Caki2 (cell line): ENCODE data around the gene MTRR. TPM values are rescaled to one million over a fixed set of nuclear protein-coding genes. Genes with fewer than 3 reads are reported as not detected.

Source experiments
- DNase-seq: peaks from one replicate; pipeline ENCODE4 v3.0.0-alpha.2; 2015; ENCODE audit warnings: low read depth
- in situ Hi-C: cut with HindIII; loops from 2 replicates; pipeline ENCODE4 v1.10.0; 2016; ENCODE audit warnings: low sequenced_read_pairs, low pct_unique_long_range_greater_than_20kb, mixed read lengths
- total RNA-seq: library from RNA; depleted of rRNA; stranded (reverse); fragments of >200 nt; shearing (Covaris generic); gene quantifications from 2 replicates; pipeline ENCODE4 v1.2.3, GENCODE V29; 2014; ENCODE audit warnings: low replicate concordance; rRNA removed

Gene MTRR
- 22.8 and 32.3 TPM in 2 replicates for total RNA-seq

DNA sequence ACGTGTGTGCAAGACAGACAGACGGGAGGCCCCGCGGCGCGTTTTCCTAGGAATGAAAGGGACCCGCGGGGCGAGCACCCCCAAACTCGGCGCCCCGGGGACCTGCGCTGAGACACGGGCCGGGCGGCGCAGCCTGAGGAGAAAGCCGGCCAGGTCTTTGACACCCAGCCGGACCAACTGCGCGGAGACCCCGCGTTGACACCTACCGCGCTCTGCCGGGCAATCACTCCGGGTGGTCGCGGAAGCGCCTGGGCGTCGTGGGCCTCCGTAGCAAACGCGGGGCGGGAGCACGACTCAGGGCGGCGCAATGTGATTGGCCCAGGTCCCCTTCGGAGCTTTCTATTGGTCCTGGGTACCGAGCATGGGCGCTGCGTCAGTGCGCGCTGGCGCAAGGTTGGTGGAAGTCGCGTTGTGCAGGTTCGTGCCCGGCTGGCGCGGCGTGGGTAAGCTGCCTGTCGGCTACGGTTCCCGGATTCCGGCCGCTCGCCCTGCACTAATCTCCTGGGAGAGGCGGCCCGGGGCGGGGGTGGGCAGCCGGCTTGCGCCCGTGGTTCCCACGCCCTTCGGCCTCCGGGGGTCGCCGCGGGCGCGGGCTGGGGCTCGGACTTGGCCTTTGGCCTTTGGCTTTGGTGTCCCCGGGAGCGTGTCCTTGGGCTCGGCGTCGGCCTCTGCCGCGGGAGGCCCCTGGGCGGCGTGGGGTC lies at the start of gene MTRR, which contains the start of gene FASTKD3:
Gene MTRR, plus strand, starts transcription at position 376 of the 701 bp plus-strand sequence. CDS start 1,647 bp downstream, outside the sequence.
Gene FASTKD3, minus strand, starts transcription at position 259 of the 701 bp plus-strand sequence. CDS start 948 bp downstream, outside the sequence.
- peak; percentile 78 for DNase-seq
- in situ Hi-C loops = no loop called here

DNA sequence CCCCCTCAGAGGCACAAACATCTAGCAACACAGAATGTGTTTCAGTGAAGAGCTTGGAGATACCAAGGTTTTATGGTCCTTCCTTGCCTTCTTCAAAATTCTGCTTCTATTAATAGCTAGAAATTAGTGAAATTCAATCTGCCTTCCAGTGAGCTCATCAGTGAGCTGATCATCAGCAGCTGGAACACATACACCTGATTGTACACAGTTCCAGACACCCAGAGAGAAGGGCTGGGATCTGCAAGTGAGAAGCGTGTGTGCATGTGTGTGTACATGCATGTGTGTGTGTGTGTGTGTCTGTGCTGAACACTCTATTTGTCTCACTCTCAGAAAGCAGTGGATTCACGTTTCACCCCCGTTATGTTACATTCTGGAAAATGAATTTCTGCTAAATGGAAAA lies 46.5 kb upstream of the MTRR start:
- in situ Hi-C loops = no loop called here
- no peak for DNase-seq

DNA sequence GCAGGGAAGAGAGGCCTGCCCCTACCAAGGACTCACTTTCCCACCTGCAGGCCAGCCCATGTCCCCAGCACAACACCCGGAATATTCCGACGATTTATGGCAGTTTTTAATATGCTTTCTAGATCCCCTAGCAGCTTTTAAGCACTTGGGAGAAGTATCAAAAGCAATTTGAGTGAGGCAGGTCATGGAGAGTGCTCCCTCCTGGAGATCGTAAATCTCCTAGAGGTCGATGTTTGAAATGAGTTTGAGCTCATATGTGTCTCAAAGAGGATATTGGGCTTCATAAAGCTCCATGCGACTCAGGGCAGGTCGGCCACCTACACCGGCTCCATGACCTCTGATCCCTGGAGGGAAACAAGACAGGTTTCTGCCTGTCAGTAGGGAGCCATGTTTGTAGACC lies 45.4 kb upstream of the MTRR start:
- DNase-seq = no peak
- in situ Hi-C loops = no loop called here

DNA sequence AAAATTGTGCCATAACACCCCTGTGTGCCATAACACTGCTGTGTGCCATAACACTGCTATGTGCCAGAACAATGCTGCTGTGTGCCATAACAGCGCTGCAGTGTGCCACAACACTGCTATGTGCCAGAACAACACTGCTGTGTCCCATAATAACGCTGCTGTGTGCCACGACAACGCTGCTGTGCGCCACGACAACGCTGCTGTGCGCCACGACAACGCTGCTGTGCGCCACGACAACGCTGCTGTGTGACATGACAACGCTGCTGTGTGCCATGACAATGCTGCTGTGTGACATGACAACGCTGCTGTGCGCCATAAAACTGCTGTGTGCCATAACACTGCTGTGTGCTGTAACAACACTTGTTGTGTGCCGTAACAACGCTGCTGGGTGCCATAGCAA lies 44.0 kb upstream of the MTRR start:
- in situ Hi-C loops = no loop called here

DNA sequence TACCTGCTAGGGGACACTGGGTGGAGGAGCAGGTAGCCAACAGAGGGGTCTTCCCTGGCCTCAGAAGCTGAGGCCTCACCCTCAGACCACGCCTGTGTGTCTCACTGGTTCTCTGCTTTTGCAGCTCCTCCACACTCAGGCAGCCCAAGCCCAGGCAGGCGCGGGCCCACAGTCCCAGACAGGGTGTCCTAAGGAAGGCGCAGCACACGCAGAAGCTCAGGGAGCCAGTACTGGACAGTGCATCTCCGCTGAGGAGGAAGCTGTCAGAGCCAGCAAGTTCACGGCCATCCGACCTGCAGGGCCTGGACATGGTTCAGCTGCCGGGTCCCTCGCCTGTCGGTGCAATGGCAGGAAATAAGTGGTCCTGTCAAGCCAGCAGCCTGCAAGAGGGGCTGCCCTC lies 43.3 kb upstream of the MTRR start:
- in situ Hi-C loops = no loop called here
- no peak for DNase-seq

More for the DNA sequence above, 44.0 kb upstream of the MTRR start:
- DNase-seq = no peak

DNA sequence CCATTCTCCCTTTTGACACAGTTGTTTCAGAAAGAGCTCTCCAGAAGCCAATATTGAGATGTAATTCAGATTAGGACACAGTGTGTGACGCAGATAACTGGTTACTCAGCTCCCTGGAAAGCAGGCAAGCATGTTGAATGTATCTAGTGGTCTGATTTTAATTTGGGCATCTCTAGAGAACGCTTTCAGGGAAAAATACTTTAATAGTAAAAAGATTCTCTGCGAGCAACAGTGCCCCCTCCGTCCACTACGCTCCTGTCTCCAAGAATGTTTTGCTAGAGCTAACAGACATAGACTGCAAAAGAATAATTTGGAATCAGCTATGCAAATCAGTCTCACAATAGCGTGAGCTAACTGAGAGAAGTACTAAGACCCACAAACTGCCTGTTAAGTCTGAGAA lies 41.3 kb upstream of the MTRR start:
- no peak for DNase-seq
- in situ Hi-C loops = no loop called here

DNA sequence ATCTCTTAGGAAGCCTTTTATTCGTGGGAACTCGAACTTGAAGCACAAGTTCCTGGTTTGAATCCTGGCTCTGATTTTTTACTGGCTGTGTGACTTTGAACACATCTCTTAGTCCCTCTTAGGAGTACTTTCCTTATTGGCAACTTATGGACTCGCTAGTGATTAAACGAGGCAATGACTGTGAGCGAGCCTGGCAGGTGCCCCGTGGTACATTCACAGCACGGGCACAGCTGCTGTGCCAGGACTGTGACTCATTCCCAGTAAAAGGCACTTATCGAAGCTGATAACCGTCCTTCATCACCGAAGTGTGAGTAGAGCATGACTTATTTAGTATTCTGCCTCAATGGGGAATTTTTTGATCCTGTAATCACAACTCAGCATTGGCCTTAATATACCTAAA lies 40.7 kb upstream of the MTRR start:
- in situ Hi-C loops = no loop called here
- no peak for DNase-seq

DNA sequence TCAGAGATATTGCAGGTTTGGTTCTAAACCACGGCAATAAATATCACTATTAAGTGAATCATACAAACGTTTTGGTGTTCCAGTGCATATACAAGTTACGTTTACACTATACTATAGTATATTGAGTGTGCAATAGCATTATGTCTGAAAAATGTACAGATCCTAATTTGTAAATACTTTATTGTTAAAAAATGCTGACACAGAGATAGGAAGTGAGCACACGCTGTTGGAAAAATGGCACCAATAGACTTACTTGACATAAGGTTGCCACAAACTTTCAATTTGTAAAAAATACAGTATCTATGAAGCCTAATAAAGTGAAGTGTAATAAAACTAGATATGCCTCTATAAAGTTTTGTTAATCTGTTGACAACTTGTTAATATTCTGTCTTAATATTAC lies 34.0 kb upstream of the MTRR start:
- DNase-seq = no peak
- in situ Hi-C loops = no loop called here

DNA sequence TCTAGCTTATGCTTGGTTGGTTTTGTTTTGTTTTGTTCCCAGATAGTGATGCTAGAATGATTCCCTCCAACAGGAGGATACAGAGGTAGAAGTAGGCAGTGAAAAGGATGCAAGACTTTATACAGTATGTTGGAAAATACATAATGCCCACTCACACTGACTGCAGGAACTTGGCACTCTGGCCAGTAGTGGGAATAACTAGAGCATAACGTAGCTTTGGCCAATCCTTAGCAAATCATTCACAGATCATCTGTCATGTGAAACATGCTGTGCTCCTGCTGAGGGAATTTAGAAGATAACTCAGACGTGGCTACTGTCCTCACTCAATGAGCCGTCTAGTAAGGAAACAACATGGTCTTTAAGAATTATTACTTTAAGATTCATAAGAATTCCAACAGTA lies 31.5 kb upstream of the MTRR start:
- in situ Hi-C loops = no loop called here

DNA sequence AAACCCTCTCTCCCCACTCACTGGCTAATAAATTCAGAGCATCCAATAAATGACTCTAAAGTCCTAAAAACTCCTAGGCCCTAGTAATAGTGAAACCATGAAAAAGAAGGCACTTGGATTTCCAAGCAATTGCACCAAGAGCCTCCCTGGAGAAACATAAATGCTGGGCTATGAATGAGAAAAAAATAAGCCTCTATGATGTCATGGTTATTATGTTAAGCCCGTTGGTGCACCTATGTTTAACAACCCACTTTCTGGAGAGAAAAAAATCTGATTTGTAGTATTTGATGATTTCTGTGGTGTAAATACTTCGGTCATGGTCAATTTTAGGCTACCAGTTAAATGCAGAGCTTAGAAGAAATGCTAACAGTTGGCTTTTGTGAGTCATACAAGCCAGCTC lies 26.4 kb upstream of the MTRR start:
- in situ Hi-C loops = no loop called here
- DNase-seq = no peak

More for the DNA sequence above, 31.5 kb upstream of the MTRR start:
- DNase-seq = peak; percentile 96

DNA sequence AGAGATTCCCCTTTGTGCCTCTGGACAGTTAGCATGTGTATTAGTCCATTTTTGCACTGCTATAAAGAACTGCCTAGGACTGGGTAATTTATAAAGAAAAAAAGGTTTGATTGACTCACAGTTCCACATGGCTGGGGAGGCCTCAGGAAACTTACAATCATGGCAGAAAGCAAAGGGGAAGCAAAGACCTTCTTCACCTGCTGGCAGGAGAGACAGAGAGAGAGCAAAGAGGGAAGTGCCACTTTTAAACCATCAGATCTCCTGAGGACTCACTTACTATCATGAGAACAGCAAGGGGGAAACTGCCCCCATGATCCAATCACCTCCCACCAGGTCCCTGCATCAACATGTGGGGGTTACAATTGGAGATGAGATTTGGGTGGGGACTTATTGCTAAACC lies 24.0 kb upstream of the MTRR start:
- in situ Hi-C loops = no loop called here
- no peak for DNase-seq

DNA sequence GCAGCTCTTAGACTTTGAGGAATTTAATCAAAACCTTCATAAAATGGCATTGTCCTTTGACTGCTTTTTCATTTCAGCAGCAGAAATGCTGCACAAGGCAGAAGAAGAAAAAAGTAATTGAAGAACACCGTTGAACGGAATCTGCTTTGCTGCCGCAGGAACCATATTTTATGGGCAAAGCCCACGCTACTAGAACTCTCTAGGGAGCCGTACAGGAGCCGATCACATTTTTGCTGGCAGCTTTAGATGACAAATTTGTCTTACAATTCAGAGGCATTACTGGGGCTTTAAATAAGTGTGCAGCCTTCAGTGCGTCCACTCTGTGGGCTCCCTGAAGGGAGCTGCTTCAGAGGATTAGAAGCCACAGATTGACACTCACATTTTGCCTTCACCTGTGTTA lies 23.4 kb upstream of the MTRR start:
- in situ Hi-C loops = no loop called here
- no peak for DNase-seq

DNA sequence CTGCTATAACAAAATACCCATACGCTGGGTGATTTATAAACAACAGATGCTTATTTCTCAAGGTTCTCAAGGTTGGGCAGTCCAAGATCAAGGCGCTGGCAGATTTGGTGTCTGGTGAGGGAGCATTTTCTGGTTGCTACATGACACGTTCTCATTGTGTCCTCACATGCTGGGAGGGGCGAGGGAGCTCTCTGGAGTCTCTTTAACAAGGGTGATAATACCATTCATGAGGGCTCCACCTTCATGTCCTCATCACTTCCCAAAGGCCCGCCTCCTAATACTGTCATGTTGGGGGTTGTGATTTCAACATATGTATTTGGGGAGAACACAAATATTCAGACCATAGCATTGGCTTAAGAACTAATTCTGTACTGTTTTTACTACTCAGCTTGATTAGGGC lies 22.6 kb upstream of the MTRR start:
- in situ Hi-C loops = no loop called here
- no peak for DNase-seq

DNA sequence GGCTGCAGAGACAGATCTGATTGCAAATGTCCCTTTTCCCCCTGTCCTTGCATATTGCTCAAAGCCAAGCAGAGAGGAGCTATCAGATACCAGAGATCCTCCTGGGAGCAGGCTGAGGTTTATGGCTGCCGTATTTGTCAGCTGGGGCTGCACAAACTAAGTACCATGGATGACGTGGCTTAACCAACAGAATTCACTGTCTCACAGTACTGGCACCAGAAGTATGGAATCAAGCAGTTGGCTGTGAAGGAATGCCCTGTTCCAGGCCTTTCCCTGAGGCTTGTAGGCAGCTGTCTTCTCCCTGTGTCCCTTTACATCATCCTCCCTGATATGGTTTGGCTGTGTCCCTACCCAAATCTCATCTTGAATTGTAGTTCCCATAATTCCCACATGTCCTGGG lies 20.7 kb upstream of the MTRR start:
- in situ Hi-C loops = no loop called here
- no peak for DNase-seq

DNA sequence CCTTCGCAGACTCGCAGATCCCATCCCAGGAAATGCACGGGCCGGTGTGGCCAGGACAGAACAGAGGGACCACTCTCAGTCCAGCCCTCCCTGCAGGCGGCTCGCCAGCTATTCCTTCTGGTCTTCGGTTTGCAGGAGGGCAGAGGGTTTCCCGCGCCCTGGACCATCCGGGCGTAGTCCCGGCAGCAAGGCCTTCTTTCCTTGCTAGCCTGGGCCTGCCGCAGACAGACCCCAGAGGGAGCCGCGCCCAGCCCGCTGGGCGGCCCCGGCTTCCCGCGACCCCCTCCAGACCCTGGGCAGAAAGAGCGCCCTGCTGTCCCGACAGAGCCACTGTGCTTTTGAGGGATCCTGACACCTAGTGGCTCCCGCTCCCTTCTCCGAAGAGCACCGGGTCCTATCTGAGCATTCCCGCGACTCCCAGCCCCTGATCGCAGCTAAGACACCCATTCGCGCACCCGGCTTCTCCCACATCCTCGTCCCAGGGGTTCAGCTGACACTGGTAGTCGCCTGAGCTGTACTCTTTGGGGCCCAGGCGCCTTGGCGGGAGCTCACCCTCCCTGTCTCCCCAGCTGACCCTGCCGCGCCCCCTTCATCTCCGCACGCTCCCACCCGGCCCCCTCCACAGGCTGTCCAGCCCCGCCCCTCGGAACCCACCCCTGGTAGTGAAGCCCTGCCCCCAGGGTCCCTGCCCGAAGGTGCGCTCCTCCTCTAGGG lies 19.1 kb upstream of the MTRR start:
- in situ Hi-C loops = no loop called here
- no peak for DNase-seq

DNA sequence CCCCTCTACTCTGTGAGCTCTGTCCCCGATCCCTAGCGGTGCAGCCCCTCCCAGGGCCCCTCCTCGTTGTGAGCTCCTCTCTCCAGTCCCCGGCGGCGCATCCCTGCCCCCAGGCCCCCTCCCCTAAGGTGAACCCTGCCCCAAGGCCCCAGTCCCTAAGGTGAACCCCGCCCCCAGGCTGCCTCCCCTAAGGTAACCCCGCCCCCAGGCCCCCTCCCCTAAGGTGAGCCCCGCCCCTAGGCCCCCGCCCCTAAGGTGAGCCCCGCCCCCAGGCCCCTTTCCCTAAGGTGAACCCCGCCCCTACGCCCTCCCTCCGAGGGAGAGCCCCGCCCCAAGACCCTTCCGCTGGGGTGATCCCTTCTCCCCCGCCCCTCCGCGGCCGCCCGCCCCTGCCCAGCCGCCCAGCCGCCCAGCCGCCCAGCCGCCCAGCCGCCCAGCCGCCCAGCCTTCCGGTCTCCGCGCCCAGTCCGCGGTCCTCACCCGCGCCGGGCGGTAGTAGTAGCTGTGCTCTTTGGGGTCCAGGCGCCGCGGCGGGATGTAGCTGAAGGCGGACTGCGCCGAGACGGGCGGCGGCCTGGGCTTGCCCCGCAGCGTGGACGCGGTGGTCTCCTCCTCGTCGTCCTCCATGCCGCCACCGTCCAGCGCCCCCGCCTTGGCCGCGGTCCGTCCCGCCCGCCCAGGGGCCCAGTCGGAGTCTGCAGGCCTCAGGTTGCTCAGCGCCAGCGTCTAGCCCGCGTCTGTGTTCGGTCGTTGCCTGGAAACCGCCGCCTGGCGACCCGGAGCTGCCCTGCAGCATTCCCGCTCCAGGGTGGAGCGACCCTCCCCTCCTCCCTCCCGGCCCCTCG lies 18.3 kb upstream of the MTRR start, which contains the start of gene CFAP90:
Gene CFAP90, minus strand, starts transcription at position 739 of the 845 bp plus-strand sequence. Its CDS starts 112 bp downstream, at position 627.
- peak; percentile 63 for DNase-seq
- in situ Hi-C loops = no loop called here

DNA sequence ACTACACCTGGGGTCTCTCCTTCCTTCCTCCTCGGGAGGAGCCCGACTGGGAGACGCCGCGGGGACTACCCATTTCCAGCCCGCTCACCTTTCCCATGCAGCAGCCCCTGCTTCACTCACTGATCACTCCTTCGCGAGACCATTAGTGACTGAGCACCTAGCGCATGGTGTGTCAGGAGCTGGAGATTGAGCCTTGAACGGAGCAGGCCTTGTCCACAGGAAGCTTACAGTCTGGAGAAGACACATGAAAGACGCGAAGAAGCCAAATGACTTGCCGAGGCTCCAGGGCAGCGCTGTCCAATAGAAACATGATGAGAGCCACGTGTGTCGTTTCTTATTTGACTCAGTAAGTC lies 17.7 kb upstream of the MTRR start:
- no peak for DNase-seq
- in situ Hi-C loops = no loop called here

DNA sequence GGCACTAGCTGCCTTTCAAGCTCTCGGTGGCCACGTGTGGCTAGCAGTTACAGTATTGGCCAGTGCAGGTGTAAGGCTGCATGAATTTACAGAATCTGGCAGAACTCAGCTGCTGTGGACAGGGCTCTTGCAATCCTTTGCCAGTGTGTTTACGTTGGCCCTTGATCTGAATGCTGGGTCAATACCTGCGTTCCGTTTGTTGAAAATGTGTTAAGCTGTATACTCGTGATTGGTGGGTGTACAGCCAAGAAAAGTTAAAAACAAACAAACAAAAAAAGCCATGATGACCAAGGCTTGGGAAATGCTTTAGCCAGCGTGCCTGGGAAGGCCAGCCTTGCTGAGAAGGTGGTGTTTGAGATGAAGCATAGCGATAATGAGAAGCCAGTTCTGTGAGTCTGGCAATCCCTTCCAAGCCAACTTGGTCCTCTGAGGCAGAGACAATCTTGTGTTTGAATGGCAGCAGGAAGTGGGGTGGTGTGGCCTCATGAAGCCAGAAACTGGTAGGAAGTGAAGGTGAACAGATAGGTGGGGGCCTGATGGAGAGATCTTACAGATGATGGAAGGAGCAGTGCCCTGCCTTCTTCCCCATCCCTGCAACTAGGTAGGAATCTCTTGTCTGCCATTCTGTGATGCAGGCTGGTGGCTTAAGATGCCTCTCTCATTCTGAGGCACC lies 17.2 kb upstream of the MTRR start:
- in situ Hi-C loops = no loop called here
- no peak for DNase-seq
